HepG2 (cell line): ENCODE results near the gene FAM228B. TPM values are rescaled to one million over a fixed set of nuclear protein-coding genes. Genes with fewer than 3 reads are reported as not detected.

Source experiments
- CBFB ChIP-seq: sonication (generic); formaldehyde crosslinking; IDR thresholded peaks from 2 replicates; pipeline ENCODE4 v1.4.0; 2020; ENCODE audit warnings: missing genetic modification reagents
- CHD2 ChIP-seq: IDR thresholded peaks from 2 replicates; pipeline ENCODE4 v1.6.1; 2011; ENCODE audit warnings: low read depth, low read length, improper control_type of control experiment
- CREB1 ChIP-seq, 2 experiments: fragments of 450-650 bp in 1 of 2; IDR thresholded peaks; 2 replicates each; pipeline ENCODE4 v1.6.1; 2016 to 2017; ENCODE audit warnings: control low read depth in 1 of 2, mild to moderate bottlenecking in 1 of 2, missing compliant biosample characterization in 1 of 2, missing genetic modification characterization in 1 of 2
- GATAD1 ChIP-seq: IDR thresholded peaks from 2 replicates; pipeline ENCODE4 v1.6.1; 2016; ENCODE audit warnings: missing genetic modification reagents, missing compliant biosample characterization
- GFI1 ChIP-seq: sonication (generic); formaldehyde crosslinking; IDR thresholded peaks from 2 replicates; pipeline ENCODE4 v1.5.0; 2020; ENCODE audit warnings: missing genetic modification reagents, mild to moderate bottlenecking, borderline replicate concordance
- IRF1 ChIP-seq: sonication (generic); formaldehyde crosslinking; IDR thresholded peaks from 2 replicates; pipeline ENCODE4 v1.4.0; 2020; ENCODE audit warnings: low read depth, mild to moderate bottlenecking, missing genetic modification reagents
- MAFF ChIP-seq: IDR thresholded peaks from 2 replicates; pipeline ENCODE4 v1.6.1; 2011; ENCODE audit warnings: low read depth, low read length, improper control_type of control experiment
- MIER3 ChIP-seq: IDR thresholded peaks from 2 replicates; pipeline ENCODE4 v1.6.1; 2016; ENCODE audit warnings: missing compliant biosample characterization, borderline replicate concordance
- MLX ChIP-seq: IDR thresholded peaks from 2 replicates; pipeline ENCODE4 v1.6.1; 2016
- NR2C2 ChIP-seq: sonication (generic); formaldehyde crosslinking; IDR thresholded peaks from 2 replicates; pipeline ENCODE4 v1.4.0; 2020; ENCODE audit warnings: missing genetic modification reagents, mild to moderate bottlenecking, moderate library complexity, borderline replicate concordance
- PCBP1 ChIP-seq: fragments of 200-400 bp; formaldehyde crosslinking; IDR thresholded peaks from 2 replicates; pipeline ENCODE4 v1.6.1; 2017; ENCODE audit warnings: mild to moderate bottlenecking, low read depth, low read length, borderline replicate concordance
- PHB2 ChIP-seq: fragments of 450-650 bp; IDR thresholded peaks from 2 replicates; pipeline ENCODE4 v1.6.1; 2018; ENCODE audit not compliant: partially characterized antibody
- PRDM4 ChIP-seq: sonication (generic); formaldehyde crosslinking; IDR thresholded peaks from 2 replicates; pipeline ENCODE4 v1.9.0; 2021; ENCODE audit warnings: missing genetic modification reagents, borderline replicate concordance
- PRMT3 ChIP-seq: sonication (generic); formaldehyde crosslinking; IDR thresholded peaks from 2 replicates; pipeline ENCODE4 v1.8.1; 2022; ENCODE audit warnings: low read depth, mild to moderate bottlenecking, moderate library complexity, missing genetic modification reagents, borderline replicate concordance
- RBM22 ChIP-seq: fragments of 200-400 bp; formaldehyde crosslinking; optimal IDR thresholded peaks from 2 replicates; pipeline ENCODE3; 2017; ENCODE audit warnings: mild to moderate bottlenecking, low read length, moderate library complexity
- WIZ ChIP-seq: sonication (generic); formaldehyde crosslinking; IDR thresholded peaks from 2 replicates; pipeline ENCODE4 v1.5.1; 2020; ENCODE audit warnings: mild to moderate bottlenecking, missing genetic modification reagents
- ZBTB49 ChIP-seq: sonication (generic); formaldehyde crosslinking; IDR thresholded peaks from 2 replicates; pipeline ENCODE4 v1.4.0; 2020; ENCODE audit warnings: missing genetic modification reagents, borderline replicate concordance
- ZNF343 ChIP-seq: sonication (generic); formaldehyde crosslinking; IDR thresholded peaks from 2 replicates; pipeline ENCODE4 v1.4.0; 2020; ENCODE audit warnings: mild to moderate bottlenecking, missing genetic modification reagents
- ZNF432 ChIP-seq: sonication (generic); formaldehyde crosslinking; IDR thresholded peaks from 2 replicates; pipeline ENCODE4 v1.5.0; 2020; ENCODE audit warnings: missing genetic modification reagents, mild to moderate bottlenecking, borderline replicate concordance
- ZSCAN22 ChIP-seq: sonication (generic); formaldehyde crosslinking; IDR thresholded peaks from 2 replicates; pipeline ENCODE4 v1.4.0; 2020; ENCODE audit warnings: mild to moderate bottlenecking, missing genetic modification reagents
- ZSCAN25 ChIP-seq: sonication (generic); formaldehyde crosslinking; IDR thresholded peaks from 2 replicates; pipeline ENCODE4 v1.8.0; 2022; ENCODE audit warnings: mild to moderate bottlenecking, missing genetic modification reagents
- polyA plus RNA-seq, 8 experiments: library from polyadenylated mRNA; depleted of rRNA in 3 of 8; stranded (reverse) in 7 of 8; unstranded in 1 of 8; fragments of >200 nt; fragmentation: Illumina TruSeq in 4 of 8; extraction: Trizol in 4 of 8; gene quantifications; 2 replicates each; pipeline versions ENCODE4 v1.2.1 to v1.2.3, GENCODE V29; 2011 to 2016; ENCODE audit warnings: low read depth in 4 of 8, missing spikeins in 1 of 8, mixed read lengths in 1 of 8; ENCODE audit not compliant: insufficient read depth in 1 of 8
- total RNA-seq, 5 experiments: library from RNA; depleted of rRNA; stranded (reverse); fragments of >200 nt; fragmentation: Illumina TruSeq; extraction: Trizol; gene quantifications; 2 replicates each; pipeline ENCODE4 v1.2.3, GENCODE V29; 2016; ENCODE audit warnings: low read depth in 1 of 5
- TF ChIP-seq, protein P1 (sequence below): IDR thresholded peaks from 2 replicates; pipeline ENCODE4 v1.6.1; 2016; ENCODE audit warnings: missing compliant biosample characterization, missing genetic modification reagents, borderline replicate concordance

Gene FAM228B
- total and polyA plus RNA-seq, 2 of the 13 experiments (the other 11 are each of a cell fraction or from before 2014, with no cell fraction given) = 0.79 to 1.1 TPM

- TF ChIP-seq PRDM4 (CRISPR knock-in tag) = no peak
- peak; percentile 67; the same call in 1 of the 2 replicates for TF ChIP-seq MIER3
- no peak for TF ChIP-seq RBM22
- no peak for TF ChIP-seq ZNF432
- peak; percentile 15; the same call in 1 of the 2 replicates for TF ChIP-seq NR2C2
- TF ChIP-seq CREB1 (IDR thresholded peaks at IDR 0.05) = no peak
- TF ChIP-seq CREB1 (CRISPR knock-in tag; IDR thresholded peaks at IDR 0.05) = no peak
- 0 out of 2 replicates have a peak, but pooled peaks have one; percentile 17 for TF ChIP-seq CHD2
- no peak; the same call in 1 of the 2 replicates for TF ChIP-seq PRMT3 (CRISPR knock-in tag)
- no peak; the same call in 1 of the 2 replicates for TF ChIP-seq IRF1 (CRISPR knock-in tag)
- TF ChIP-seq ZSCAN22 (CRISPR knock-in tag) = no peak
- peak; percentile 87; the same call in 1 of the 2 replicates for TF ChIP-seq ZNF343
- TF ChIP-seq MAFF = no peak
- TF ChIP-seq, protein P1, sequence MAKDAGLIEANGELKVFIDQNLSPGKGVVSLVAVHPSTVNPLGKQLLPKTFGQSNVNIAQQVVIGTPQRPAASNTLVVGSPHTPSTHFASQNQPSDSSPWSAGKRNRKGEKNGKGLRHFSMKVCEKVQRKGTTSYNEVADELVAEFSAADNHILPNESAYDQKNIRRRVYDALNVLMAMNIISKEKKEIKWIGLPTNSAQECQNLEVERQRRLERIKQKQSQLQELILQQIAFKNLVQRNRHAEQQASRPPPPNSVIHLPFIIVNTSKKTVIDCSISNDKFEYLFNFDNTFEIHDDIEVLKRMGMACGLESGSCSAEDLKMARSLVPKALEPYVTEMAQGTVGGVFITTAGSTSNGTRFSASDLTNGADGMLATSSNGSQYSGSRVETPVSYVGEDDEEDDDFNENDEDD (CRISPR knock-in tag) = peak; percentile 30; the same call in 1 of the 2 replicates
- peak; percentile 83; the same call in 1 of the 2 replicates for TF ChIP-seq PCBP1
- TF ChIP-seq PHB2 = no peak
- peak; percentile 93 for TF ChIP-seq ZSCAN25 (CRISPR knock-in tag)
- TF ChIP-seq GFI1 (CRISPR knock-in tag) = no peak; the same call in 1 of the 2 replicates
- no peak for TF ChIP-seq WIZ (CRISPR knock-in tag)
- TF ChIP-seq GATAD1 (CRISPR knock-in tag) = peak; percentile 80
- peak; percentile 59 for TF ChIP-seq CBFB (CRISPR knock-in tag)
- TF ChIP-seq MLX (CRISPR knock-in tag) = no peak
- TF ChIP-seq ZBTB49 = no peak
Observed at GRCh38 chr2:24084386-24085199, 38.7 kb upstream of the FAM228B start, which contains the start of gene TP53I3 (continued).
